ENCODE measurements around the gene TRIM31.

GRCh38 chr6:30102414-30102969, 10.4 kb downstream of the TRIM31 start:
- TF ChIP-seq CTCF (IDR thresholded peaks at IDR 0.05) (no peak), POLR2A (IDR thresholded peaks at IDR 0.05) (no peak)

All from uterus (tissue), 2 donors.